Measurements from ENCODE around the gene DCLRE1C.

GRCh38 chr10:14904316-14904732 lies 49.6 kb downstream of the DCLRE1C start:
- TF ChIP-seq SMAD4 (CRISPR knock-in tag; conservative IDR thresholded peaks at IDR 0.05) (no peak), SP2 (IDR thresholded peaks at IDR 0.05; ENCODE audit: extremely low read depth, low read depth, low read length, poor library complexity, severe bottlenecking) (no peak), MAFG (tag; conservative IDR thresholded peaks at IDR 0.05) (no peak)
